Adrenal gland (tissue), 12 donors: ENCODE measurements around the gene INTS1. TPM values are rescaled to one million over a fixed set of nuclear protein-coding genes. Genes with fewer than 3 reads are reported as not detected.
A peak's percentile ranks its signal among the peaks of the same experiment; 100 is the strongest.

Source experiments
- DNase-seq, 7 donors: peaks; one replicate each; pipeline ENCODE4 v3.0.0-alpha.2; 2019 to 2020
- H3K27ac ChIP-seq, 5 donors: fragments of 200-600 bp; sonication (generic) in 4 of 5; 1 replicate in 3 of 5; 2 replicates in 2 of 5; pipeline versions ENCODE4 v1.5.1 to v1.8.0; 2016 to 2020; ENCODE audit warnings: mild to moderate bottlenecking in 1 of 5
- H3K27me3 ChIP-seq: fragments of 200-600 bp; 2 replicates; pipeline ENCODE4 v1.8.0; 2021
- H3K36me3 ChIP-seq, 2 donors: fragments of 200-600 bp; replicated peaks in 1 of 2; 1 replicate in 1 of 2; 2 replicates in 1 of 2; pipeline versions ENCODE4 v1.5.1 to v1.8.0; 2018 to 2022
- H3K4me1 ChIP-seq, 2 donors: fragments of 200-600 bp; replicated peaks in 1 of 2; 1 replicate in 1 of 2; 2 replicates in 1 of 2; pipeline versions ENCODE4 v1.5.1 to v1.8.0; 2018 to 2021
- H3K4me3 ChIP-seq, 4 donors: fragments of 200-600 bp; sonication (generic) in 3 of 4; one replicate each; pipeline ENCODE4 v1.5.1; 2016 to 2018
- H3K9me3 ChIP-seq, 3 donors: fragments of 200-600 bp; sonication (generic) in 1 of 3; replicated peaks in 1 of 3; 1 replicate in 2 of 3; 2 replicates in 1 of 3; pipeline versions ENCODE4 v1.5.1 to v1.8.0; 2016 to 2021
- POLR2A ChIP-seq, 2 donors: fragments of 450-650 bp; IDR thresholded peaks; one replicate each; pipeline ENCODE4 v1.6.1; 2017; ENCODE audit warnings: antibody characterized with exemption in 2 of 2, mild to moderate bottlenecking in 2 of 2, moderate library complexity in 1 of 2
- WGBS, 4 donors: extraction: QIAGEN DNeasy Blood & Tissue Kit in 2 of 4; methylation state at CpG; one replicate each; pipeline versions ENCODE4 v1.1.5 to v1.1.7; 2013 to 2017; 5-methylcytosine and 5-hydroxymethylcytosine counted together
- intact Hi-C, 2 donors: fragments of 100-400 bp; cut with DNase I; formaldehyde crosslinking; loops; one replicate each; pipeline versions ENCODE4 v1.14.1 to v1.15.0; 2022 to 2023
- polyA plus RNA-seq, 3 donors: library from polyadenylated mRNA; stranded (reverse); fragments of 200-250 nt in 2 of 3; fragments of 350-450 nt in 1 of 3; fragmentation: Illumina TruSeq in 1 of 3; extraction: RNeasy Lipid Tissue Mini Kit (QIAGEN cat#74804) in 1 of 3; gene quantifications; one replicate each; pipeline ENCODE4 v1.2.3, GENCODE V29; 2013 to 2014
- total RNA-seq, 9 donors: library from RNA; depleted of rRNA in 4 of 9; stranded (reverse); fragments of >200 nt in 4 of 9; fragments of 120-200 nt in 1 of 9; fragmentation: NEBNext Ultra II Directional in 1 of 9; extraction: Animal tissue kit (Norgen Biotek cat#: 25700) in 1 of 9; gene quantifications; one replicate each; pipeline versions ENCODE4 v1.1.0 to v1.2.4, GENCODE V29; 2013 to 2023
- TF ChIP-seq, protein P1 (sequence below), 6 experiments: fragments of 450-650 bp in 4 of 6; fragments of 200-600 bp in 2 of 6; sonication (generic) in 1 of 6; IDR thresholded peaks; 1 replicate in 5 of 6; 2 replicates in 1 of 6; pipeline versions ENCODE4 v1.5.1 to v1.8.0; 2016 to 2021; ENCODE audit warnings: antibody characterized with exemption in 6 of 6, mild to moderate bottlenecking in 2 of 6, moderate library complexity in 1 of 6
- donor health status: healthy with polysubstance abuse.
- donor health status: Bipolar disorder and iron deficiency.
- donor health status: DM: yes; HTN: yes; CAD: no.
- donor health status: DM: no; HTN: no; CAD: no.
- donor health status: DM: no; HTN: no; CAD: no.
- donor health status: DM: yes; HTN: yes; CAD: no.

Gene INTS1
- total and polyA plus RNA-seq, 12 donors, result 4.7 to 152 (median 72.8) TPM

DNA sequence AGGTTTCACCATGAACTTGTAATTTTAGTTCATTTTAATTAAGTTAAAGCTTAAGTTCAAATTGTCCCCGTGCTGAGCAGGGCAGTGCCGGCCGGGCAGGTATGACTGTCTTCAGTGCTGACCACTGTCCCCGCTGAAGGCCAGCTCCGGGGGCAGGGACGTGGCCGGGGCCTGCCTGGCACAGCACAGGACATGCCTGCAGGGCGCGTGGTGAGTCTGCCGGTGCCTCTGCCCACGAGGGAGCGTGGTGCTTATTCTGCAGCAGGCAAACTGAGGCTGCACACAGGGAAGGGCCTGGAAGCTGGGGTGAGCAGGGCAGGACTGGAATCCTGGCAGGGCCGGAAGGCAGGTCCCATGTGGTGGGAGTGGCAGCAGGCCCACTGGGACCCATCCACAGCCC, 54.7 kb downstream of the INTS1 start:
- Histone ChIP-seq H3K9me3 (no peaks in the 10 kb centered on the region), H3K4me3 (no peak overlapping the region), H3K36me3 (peaks cover 0 to 8% of the 10 kb centered on the region in 2 donors), H3K27me3 (no peaks in the 10 kb centered on the region), H3K4me1 (peaks cover 4 to 35% of the 10 kb centered on the region in 2 donors), H3K27ac (peak overlapping the region in 1 of 5 donors; percentile 34)
- TF ChIP-seq, protein P1, sequence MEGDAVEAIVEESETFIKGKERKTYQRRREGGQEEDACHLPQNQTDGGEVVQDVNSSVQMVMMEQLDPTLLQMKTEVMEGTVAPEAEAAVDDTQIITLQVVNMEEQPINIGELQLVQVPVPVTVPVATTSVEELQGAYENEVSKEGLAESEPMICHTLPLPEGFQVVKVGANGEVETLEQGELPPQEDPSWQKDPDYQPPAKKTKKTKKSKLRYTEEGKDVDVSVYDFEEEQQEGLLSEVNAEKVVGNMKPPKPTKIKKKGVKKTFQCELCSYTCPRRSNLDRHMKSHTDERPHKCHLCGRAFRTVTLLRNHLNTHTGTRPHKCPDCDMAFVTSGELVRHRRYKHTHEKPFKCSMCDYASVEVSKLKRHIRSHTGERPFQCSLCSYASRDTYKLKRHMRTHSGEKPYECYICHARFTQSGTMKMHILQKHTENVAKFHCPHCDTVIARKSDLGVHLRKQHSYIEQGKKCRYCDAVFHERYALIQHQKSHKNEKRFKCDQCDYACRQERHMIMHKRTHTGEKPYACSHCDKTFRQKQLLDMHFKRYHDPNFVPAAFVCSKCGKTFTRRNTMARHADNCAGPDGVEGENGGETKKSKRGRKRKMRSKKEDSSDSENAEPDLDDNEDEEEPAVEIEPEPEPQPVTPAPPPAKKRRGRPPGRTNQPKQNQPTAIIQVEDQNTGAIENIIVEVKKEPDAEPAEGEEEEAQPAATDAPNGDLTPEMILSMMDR (IDR thresholded peaks at IDR 0.05), result no peak
- TF ChIP-seq POLR2A (IDR thresholded peaks at IDR 0.05), result no peak
- intact Hi-C loops, result no loop called here
- 70 to 89% (median 83%) methylated on average over 10 to 13 of the region's 13 CpGs for WGBS, 4 donors
- no peak for DNase-seq

DNA sequence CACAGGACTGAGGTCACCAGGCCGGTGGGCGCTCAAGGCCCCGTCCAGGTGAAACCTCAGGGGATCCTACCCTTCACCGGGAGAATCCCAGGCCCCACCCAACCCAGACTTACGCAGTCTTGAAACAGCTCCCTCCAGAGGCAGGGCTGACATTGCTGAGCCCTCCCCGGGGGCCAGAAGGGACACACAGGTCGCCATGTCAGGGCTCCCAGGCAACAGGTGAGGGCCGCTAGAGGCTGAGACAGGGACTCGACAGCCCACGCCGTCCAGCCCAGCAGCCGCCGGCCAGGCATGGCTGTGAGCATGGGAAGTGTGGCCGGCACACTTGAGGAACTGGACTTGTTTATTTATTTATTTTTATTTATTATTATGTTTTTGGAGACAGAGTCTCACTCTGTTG, 55.2 kb downstream of the INTS1 start:
- intact Hi-C loops, result no loop called here
- H3K36me3 ChIP-seq, result peaks cover 0 to 8% of the 10 kb centered on the region in 2 donors
- DNase-seq, result no peak
- H3K4me3 ChIP-seq, result no peak overlapping the region
- no peaks in the 10 kb centered on the region for H3K9me3 ChIP-seq
- peak overlapping the region in 2 of 5 donors; percentile 71 to 78 for H3K27ac ChIP-seq
- H3K27me3 ChIP-seq, result no peaks in the 10 kb centered on the region
- WGBS, 4 donors, result 94 to 97% (median 96%) methylated on average over 11 to 14 of the region's 14 CpGs
- peaks cover 9 to 35% of the 10 kb centered on the region in 2 donors for H3K4me1 ChIP-seq
- no peak for TF ChIP-seq POLR2A (IDR thresholded peaks at IDR 0.05)
- TF ChIP-seq, protein P1 (IDR thresholded peaks at IDR 0.05), result no peak

DNA sequence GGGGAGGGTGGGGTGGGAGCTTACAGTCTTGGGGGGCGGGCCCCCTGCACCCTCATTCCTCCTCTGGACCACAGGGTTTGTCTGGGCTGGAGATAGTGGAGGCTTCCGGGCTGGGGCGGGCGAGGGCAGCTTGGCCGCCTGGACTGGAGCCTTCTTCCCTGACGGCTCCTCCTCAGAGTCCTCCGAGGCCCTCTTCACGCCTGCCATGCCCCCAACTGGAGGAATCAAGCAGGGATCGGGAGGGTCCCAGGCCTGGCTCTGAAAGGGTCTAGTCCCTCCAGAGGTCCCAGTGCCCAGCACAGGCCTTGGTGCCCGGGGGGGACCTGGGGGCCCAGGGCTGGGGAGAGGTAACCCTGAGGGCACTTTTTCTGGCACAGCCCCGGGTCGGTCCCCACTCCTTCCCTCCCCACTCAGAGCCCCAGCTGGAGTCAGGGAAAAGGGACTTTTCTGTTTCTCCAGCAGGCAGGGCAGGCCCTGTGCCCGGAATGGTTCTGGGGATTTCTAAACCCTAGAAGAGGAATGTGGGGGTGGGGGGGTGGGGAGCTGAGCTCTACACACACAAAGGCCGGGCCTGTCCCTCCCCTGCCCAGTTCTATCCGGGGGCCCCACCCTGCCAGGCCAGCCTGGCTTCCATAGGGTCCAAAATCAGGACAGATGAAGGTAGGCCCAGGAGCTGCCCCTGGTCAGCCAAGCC, 56.5 kb downstream of the INTS1 start:
- no peak for TF ChIP-seq POLR2A (IDR thresholded peaks at IDR 0.05)
- TF ChIP-seq, protein P1 (IDR thresholded peaks at IDR 0.05), result no peak
- 48 to 73% (median 57%) methylated on average over 1 to 15 of the region's 15 CpGs for WGBS, 4 donors
- peaks cover 9 to 41% of the 10 kb centered on the region in 2 donors for H3K4me1 ChIP-seq
- peak overlapping the region in 3 of 5 donors; percentile 40 to 78 (median 71) for H3K27ac ChIP-seq
- H3K4me3 ChIP-seq, result no peak overlapping the region
- intact Hi-C loops, result no loop called here
- peak in 1 of 7 donors; percentile 57 for DNase-seq
- H3K27me3 ChIP-seq, result no peaks in the 10 kb centered on the region
- H3K36me3 ChIP-seq, result peaks cover 0 to 8% of the 10 kb centered on the region in 2 donors
- no peaks in the 10 kb centered on the region for H3K9me3 ChIP-seq

DNA sequence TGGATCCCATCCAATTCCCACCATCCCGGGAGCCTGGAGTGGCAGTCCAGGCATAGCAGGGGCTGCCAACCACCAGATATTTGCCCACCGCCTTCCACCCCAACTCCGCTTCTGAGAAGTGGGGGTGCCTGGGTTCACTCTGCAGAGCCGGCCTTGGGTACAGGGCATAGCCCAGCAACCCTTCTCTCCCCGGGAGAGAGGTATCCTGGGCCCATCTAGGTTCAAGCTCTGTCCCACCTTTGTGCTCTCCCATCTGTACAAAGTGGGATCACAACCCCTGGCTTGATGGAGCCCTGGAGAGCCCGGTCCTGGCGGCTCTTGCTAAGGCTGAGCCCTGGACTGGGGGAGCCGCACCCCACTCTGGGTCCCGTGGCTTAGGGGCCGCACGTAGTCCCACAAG, 57.1 kb downstream of the INTS1 start:
- TF ChIP-seq, protein P1 (IDR thresholded peaks at IDR 0.05), result no peak
- TF ChIP-seq POLR2A (IDR thresholded peaks at IDR 0.05), result no peak
- H3K36me3 ChIP-seq, result peaks cover 0 to 10% of the 10 kb centered on the region in 2 donors
- peak overlapping the region in 2 of 5 donors; percentile 71 to 78 for H3K27ac ChIP-seq
- H3K4me3 ChIP-seq, result no peak overlapping the region
- no peak for DNase-seq
- no peaks in the 10 kb centered on the region for H3K9me3 ChIP-seq
- no peaks in the 10 kb centered on the region for H3K27me3 ChIP-seq
- intact Hi-C loops, result no loop called here
- peaks cover 9 to 38% of the 10 kb centered on the region in 2 donors for H3K4me1 ChIP-seq
- 84 to 94% (median 90%) methylated on average over 5 to 11 of the region's 11 CpGs; no CpG with 5 or more reads in 1 of the 4 donors for WGBS, 4 donors
